ENCODE measurements around the gene TCP1.

DNA sequence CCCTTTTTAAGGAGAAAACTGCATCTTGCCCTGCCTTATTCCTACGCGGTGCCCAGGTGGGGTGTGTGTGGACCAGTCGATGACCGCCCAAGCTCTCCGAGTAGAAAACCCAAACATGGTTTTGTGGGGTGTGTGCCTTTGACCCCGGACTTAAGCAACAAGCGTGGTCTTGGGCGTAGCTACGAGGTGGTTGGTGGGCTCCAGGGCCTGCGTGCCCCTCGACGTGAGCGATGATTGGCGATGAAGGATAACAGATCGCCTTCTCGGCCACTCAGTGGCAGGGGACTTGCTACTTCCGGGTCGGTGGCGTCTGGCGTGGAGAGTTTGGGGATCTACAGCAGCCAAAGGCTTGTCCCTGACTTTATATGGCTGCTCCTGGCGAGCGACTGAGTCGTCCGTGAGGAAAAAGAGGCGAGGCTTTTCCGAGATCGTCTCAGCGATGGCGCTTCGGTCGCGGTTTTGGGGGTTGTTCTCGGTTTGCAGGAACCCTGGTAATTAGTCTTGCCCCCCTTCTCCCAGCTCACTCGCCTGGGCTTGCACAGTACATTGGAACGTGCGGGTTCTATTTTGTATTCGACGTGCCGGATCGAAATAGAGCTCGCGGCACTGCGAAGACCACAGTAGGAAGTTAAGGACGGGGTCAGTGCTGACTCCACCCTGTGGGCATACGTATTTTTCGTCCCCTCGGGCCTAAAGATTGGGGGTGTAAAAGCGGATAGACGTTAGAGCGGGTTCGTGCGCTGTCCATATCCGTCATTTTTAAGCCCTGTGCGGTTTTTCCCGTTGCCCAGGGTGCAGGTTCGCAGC, 950 bp upstream of the TCP1 start, which contains the start of gene MRPL18:
- TF ChIP-seq, protein P1, sequence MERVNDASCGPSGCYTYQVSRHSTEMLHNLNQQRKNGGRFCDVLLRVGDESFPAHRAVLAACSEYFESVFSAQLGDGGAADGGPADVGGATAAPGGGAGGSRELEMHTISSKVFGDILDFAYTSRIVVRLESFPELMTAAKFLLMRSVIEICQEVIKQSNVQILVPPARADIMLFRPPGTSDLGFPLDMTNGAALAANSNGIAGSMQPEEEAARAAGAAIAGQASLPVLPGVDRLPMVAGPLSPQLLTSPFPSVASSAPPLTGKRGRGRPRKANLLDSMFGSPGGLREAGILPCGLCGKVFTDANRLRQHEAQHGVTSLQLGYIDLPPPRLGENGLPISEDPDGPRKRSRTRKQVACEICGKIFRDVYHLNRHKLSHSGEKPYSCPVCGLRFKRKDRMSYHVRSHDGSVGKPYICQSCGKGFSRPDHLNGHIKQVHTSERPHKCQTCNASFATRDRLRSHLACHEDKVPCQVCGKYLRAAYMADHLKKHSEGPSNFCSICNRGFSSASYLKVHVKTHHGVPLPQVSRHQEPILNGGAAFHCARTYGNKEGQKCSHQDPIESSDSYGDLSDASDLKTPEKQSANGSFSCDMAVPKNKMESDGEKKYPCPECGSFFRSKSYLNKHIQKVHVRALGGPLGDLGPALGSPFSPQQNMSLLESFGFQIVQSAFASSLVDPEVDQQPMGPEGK (CRISPR knock-in tag; IDR thresholded peaks at IDR 0.05; ENCODE audit: borderline replicate concordance), result no peak
- TF ChIP-seq SNAI2 (CRISPR knock-in tag; IDR thresholded peaks at IDR 0.05), result no peak
- TF ChIP-seq, protein P2, sequence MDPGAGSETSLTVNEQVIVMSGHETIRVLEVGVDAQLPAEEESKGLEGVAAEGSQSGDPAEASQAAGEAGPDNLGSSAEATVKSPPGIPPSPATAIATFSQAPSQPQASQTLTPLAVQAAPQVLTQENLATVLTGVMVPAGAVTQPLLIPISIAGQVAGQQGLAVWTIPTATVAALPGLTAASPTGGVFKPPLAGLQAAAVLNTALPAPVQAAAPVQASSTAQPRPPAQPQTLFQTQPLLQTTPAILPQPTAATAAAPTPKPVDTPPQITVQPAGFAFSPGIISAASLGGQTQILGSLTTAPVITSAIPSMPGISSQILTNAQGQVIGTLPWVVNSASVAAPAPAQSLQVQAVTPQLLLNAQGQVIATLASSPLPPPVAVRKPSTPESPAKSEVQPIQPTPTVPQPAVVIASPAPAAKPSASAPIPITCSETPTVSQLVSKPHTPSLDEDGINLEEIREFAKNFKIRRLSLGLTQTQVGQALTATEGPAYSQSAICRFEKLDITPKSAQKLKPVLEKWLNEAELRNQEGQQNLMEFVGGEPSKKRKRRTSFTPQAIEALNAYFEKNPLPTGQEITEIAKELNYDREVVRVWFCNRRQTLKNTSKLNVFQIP (CRISPR knock-in tag; IDR thresholded peaks at IDR 0.05; ENCODE audit: borderline replicate concordance, low read depth), result no peak
- no peak for TF ChIP-seq ZNF8 (CRISPR knock-in tag; IDR thresholded peaks at IDR 0.05)
- TF ChIP-seq CSDC2 (CRISPR knock-in tag; IDR thresholded peaks at IDR 0.05), result no peak
- no peak for TF ChIP-seq ZFP3 (CRISPR knock-in tag; IDR thresholded peaks at IDR 0.05)
- no peak for TF ChIP-seq RARB (CRISPR knock-in tag; IDR thresholded peaks at IDR 0.05)
- no peak for TF ChIP-seq ISL1 (CRISPR knock-in tag; IDR thresholded peaks at IDR 0.05)
- TF ChIP-seq ESRRG (CRISPR knock-in tag; IDR thresholded peaks at IDR 0.05), result no peak
- TF ChIP-seq TOX (CRISPR knock-in tag; IDR thresholded peaks at IDR 0.05; ENCODE audit: borderline replicate concordance), result no peak
